Vagina (tissue), 2 donors: ENCODE data around the gene TRMT10B.

Source experiments
- CTCF ChIP-seq, 3 experiments: fragments of 450-650 bp in 2 of 3; fragments of 200-600 bp in 1 of 3; sonication (generic) in 1 of 3; IDR thresholded peaks; one replicate each; pipeline ENCODE4 v1.5.1; 2017 to 2019; ENCODE audit warnings: antibody characterized with exemption in 3 of 3, mild to moderate bottlenecking in 2 of 3, moderate library complexity in 2 of 3
- POLR2A ChIP-seq, 2 donors: fragments of 450-650 bp; IDR thresholded peaks; one replicate each; pipeline ENCODE4 v1.6.1; 2017; ENCODE audit warnings: antibody characterized with exemption in 2 of 2, mild to moderate bottlenecking in 2 of 2, moderate library complexity in 2 of 2

DNA sequence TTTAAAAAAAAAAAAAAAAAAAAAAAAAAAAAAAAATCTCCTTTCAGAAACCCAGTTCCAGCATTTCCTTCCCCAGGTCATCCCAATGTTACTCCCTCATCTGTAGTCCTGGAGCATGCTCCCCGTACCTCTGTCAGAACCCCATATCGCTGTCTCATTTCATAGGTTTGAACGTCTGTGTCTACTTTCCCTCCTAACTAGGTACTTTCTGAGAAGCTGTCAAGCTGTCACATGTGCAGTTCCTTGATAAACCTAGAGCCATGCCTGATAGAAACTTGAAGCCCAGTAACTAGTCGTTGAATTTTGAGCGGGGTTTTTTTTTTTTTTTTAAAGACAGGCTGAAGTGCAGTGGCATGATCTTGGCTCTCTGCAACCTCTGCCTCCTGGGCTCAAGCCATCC is 15.7 kb downstream of the TRMT10B start:
- no peak for TF ChIP-seq CTCF (IDR thresholded peaks at IDR 0.05)
- no peak for TF ChIP-seq POLR2A (IDR thresholded peaks at IDR 0.05)
